Breast epithelium (tissue), 4 donors: ENCODE measurements around the gene ETFA. TPM values are rescaled to one million over a fixed set of nuclear protein-coding genes. Genes with fewer than 3 reads are reported as not detected.

Experiments
- DNase-seq, 2 donors: peaks; one replicate each; pipeline ENCODE4 v3.0.0-alpha.2; 2019; ENCODE audit warnings: low spot score in 2 of 2
- H3K27ac ChIP-seq, 2 donors: fragments of 200-600 bp; sonication (generic) in 1 of 2; one replicate each; pipeline ENCODE4 v1.5.1; 2016 to 2019; ENCODE audit warnings: mild to moderate bottlenecking in 1 of 2
- H3K27me3 ChIP-seq, 2 donors: fragments of 200-600 bp; sonication (generic) in 1 of 2; one replicate each; pipeline versions ENCODE4 v1.5.1 to v1.6.0; 2017 to 2019; ENCODE audit warnings: control low read depth in 1 of 2, mild to moderate bottlenecking in 1 of 2
- H3K36me3 ChIP-seq: fragments of 200-600 bp; one replicate; pipeline ENCODE4 v1.5.1; 2019
- H3K4me1 ChIP-seq, 2 donors: fragments of 200-600 bp; sonication (generic); one replicate each; pipeline ENCODE4 v1.5.1; 2016 to 2019; ENCODE audit warnings: control low read depth in 1 of 2
- H3K4me3 ChIP-seq, 3 donors: fragments of 200-600 bp; sonication (generic); 1 replicate in 2 of 3; 2 replicates in 1 of 3; pipeline ENCODE4 v1.5.1; 2016 to 2019; ENCODE audit warnings: mild to moderate bottlenecking in 3 of 3, moderate library complexity in 2 of 3
- H3K9me3 ChIP-seq, 2 donors: fragments of 200-600 bp; sonication (generic) in 1 of 2; one replicate each; pipeline ENCODE4 v1.5.1; 2016 to 2019; ENCODE audit warnings: control low read depth in 1 of 2
- CTCF ChIP-seq, 3 donors: fragments of 450-650 bp; IDR thresholded peaks; one replicate each; pipeline ENCODE4 v1.5.1; 2016 to 2017; ENCODE audit warnings: antibody characterized with exemption in 3 of 3, mild to moderate bottlenecking in 3 of 3, moderate library complexity in 3 of 3
- POLR2A ChIP-seq: fragments of 450-650 bp; IDR thresholded peaks from one replicate; pipeline ENCODE4 v1.6.1; 2016; ENCODE audit warnings: antibody characterized with exemption, mild to moderate bottlenecking, moderate library complexity
- POLR2AphosphoS5 ChIP-seq, 3 donors: sonication (generic); formaldehyde crosslinking; IDR thresholded peaks; one replicate each; pipeline ENCODE4 v1.6.1; 2017; ENCODE audit warnings: antibody characterized with exemption in 3 of 3
- intact Hi-C: fragments of 100-400 bp; cut with DNase I; formaldehyde crosslinking; loops from one replicate; pipeline ENCODE4 v1.15.1; 2023; ENCODE audit warnings: low total_unique reads
- total RNA-seq, 3 donors: library from RNA; depleted of rRNA; stranded (reverse); fragments of >200 nt; gene quantifications; one replicate each; pipeline ENCODE4 v1.1.0, GENCODE V29; 2016

ETFA gene
- total RNA-seq = 100 to 1,000 TPM in 2 of 3 donors, 10 to 100 TPM in 1; 96.0 to 108 (median 108) TPM

- intact Hi-C loops = no loop called here
- TF ChIP-seq POLR2A (peak; percentile 81), POLR2AphosphoS5 (IDR thresholded peaks at IDR 0.05) (peak; percentile 88 to 93 (median 93)), CTCF (IDR thresholded peaks at IDR 0.05) (no peak)
- H3K36me3 ChIP-seq = no peaks in the 10 kb centered on the region
- H3K27ac ChIP-seq = peak within 1 kb of the TSS; percentile 90 to 95
- H3K27me3 ChIP-seq = no peaks in the 10 kb centered on the region
- H3K4me1 ChIP-seq = no peaks in the 10 kb centered on the region
- peak; percentile 91 to 95 for DNase-seq
- H3K9me3 ChIP-seq = no peaks in the 10 kb centered on the region
- peak within 1 kb of the TSS; percentile 63 to 97 (median 83) for H3K4me3 ChIP-seq
These were observed at the start of gene ETFA for GRCh38 chr15:76311100-76311953. Gene ETFA, minus strand, starts transcription at chr15:76311469. Its CDS starts 81 bp downstream, at chr15:76311388.

- Histone ChIP-seq H3K27ac (no peak overlapping the region), H3K36me3 (no peaks in the 10 kb centered on the region), H3K4me1 (no peaks in the 10 kb centered on the region), H3K4me3 (no peak overlapping the region), H3K9me3 (no peaks in the 10 kb centered on the region), H3K27me3 (no peaks in the 10 kb centered on the region)
- DNase-seq = no peak
- intact Hi-C loops = no loop called here
- TF ChIP-seq POLR2AphosphoS5 (IDR thresholded peaks at IDR 0.05) (no peak), POLR2A (no peak), CTCF (IDR thresholded peaks at IDR 0.05) (no peak)
These were observed 49.1 kb upstream of the ETFA start for GRCh38 chr15:76360416-76360815.

- intact Hi-C loops = no loop called here
- H3K27ac ChIP-seq = no peak overlapping the region
- no peak for TF ChIP-seq CTCF (IDR thresholded peaks at IDR 0.05)
- no peak for TF ChIP-seq POLR2A
- TF ChIP-seq POLR2AphosphoS5 (IDR thresholded peaks at IDR 0.05) = no peak
- H3K27me3 ChIP-seq = no peaks in the 10 kb centered on the region
- no peak for DNase-seq
- H3K9me3 ChIP-seq = no peaks in the 10 kb centered on the region
- no peak overlapping the region for H3K4me3 ChIP-seq
- H3K4me1 ChIP-seq = no peaks in the 10 kb centered on the region
- H3K36me3 ChIP-seq = no peaks in the 10 kb centered on the region
These were observed 47.9 kb upstream of the ETFA start for GRCh38 chr15:76359152-76359551.

- no peaks in the 10 kb centered on the region for H3K4me1 ChIP-seq
- no peaks in the 10 kb centered on the region for H3K36me3 ChIP-seq
- no peaks in the 10 kb centered on the region for H3K27me3 ChIP-seq
- no peak for DNase-seq
- intact Hi-C loops = no loop called here
- no peak overlapping the region for H3K4me3 ChIP-seq
- TF ChIP-seq CTCF (IDR thresholded peaks at IDR 0.05) (no peak), POLR2A (no peak), POLR2AphosphoS5 (IDR thresholded peaks at IDR 0.05) (no peak)
- no peak overlapping the region for H3K27ac ChIP-seq
- no peaks in the 10 kb centered on the region for H3K9me3 ChIP-seq
These were observed 47.2 kb upstream of the ETFA start for GRCh38 chr15:76358453-76358852.

- no peak overlapping the region for H3K27ac ChIP-seq
- H3K4me3 ChIP-seq = no peak overlapping the region
- no peaks in the 10 kb centered on the region for H3K4me1 ChIP-seq
- no peaks in the 10 kb centered on the region for H3K27me3 ChIP-seq
- DNase-seq = no peak
- H3K9me3 ChIP-seq = no peaks in the 10 kb centered on the region
- intact Hi-C loops = no loop called here
- TF ChIP-seq CTCF (IDR thresholded peaks at IDR 0.05) = no peak
- TF ChIP-seq POLR2AphosphoS5 (IDR thresholded peaks at IDR 0.05) = no peak
- no peak for TF ChIP-seq POLR2A
- H3K36me3 ChIP-seq = no peaks in the 10 kb centered on the region
These were observed 43.7 kb upstream of the ETFA start for GRCh38 chr15:76354823-76355440.
